Measurements from ENCODE around the gene P2RY14.

The P2RY14 gene

GRCh38 chr3:151276687-151277042 is 1.7 kb downstream of the P2RY14 start:
- H3K4me3 ChIP-seq (ENCODE audit: low read length): no peak overlapping the region
- DNase-seq (ENCODE audit: low read depth): no peak
- TF ChIP-seq, protein P1, sequence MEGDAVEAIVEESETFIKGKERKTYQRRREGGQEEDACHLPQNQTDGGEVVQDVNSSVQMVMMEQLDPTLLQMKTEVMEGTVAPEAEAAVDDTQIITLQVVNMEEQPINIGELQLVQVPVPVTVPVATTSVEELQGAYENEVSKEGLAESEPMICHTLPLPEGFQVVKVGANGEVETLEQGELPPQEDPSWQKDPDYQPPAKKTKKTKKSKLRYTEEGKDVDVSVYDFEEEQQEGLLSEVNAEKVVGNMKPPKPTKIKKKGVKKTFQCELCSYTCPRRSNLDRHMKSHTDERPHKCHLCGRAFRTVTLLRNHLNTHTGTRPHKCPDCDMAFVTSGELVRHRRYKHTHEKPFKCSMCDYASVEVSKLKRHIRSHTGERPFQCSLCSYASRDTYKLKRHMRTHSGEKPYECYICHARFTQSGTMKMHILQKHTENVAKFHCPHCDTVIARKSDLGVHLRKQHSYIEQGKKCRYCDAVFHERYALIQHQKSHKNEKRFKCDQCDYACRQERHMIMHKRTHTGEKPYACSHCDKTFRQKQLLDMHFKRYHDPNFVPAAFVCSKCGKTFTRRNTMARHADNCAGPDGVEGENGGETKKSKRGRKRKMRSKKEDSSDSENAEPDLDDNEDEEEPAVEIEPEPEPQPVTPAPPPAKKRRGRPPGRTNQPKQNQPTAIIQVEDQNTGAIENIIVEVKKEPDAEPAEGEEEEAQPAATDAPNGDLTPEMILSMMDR (IDR thresholded peaks at IDR 0.05; ENCODE audit: insufficient read depth, low read depth, low read length, missing control alignments): no peak

DNA sequence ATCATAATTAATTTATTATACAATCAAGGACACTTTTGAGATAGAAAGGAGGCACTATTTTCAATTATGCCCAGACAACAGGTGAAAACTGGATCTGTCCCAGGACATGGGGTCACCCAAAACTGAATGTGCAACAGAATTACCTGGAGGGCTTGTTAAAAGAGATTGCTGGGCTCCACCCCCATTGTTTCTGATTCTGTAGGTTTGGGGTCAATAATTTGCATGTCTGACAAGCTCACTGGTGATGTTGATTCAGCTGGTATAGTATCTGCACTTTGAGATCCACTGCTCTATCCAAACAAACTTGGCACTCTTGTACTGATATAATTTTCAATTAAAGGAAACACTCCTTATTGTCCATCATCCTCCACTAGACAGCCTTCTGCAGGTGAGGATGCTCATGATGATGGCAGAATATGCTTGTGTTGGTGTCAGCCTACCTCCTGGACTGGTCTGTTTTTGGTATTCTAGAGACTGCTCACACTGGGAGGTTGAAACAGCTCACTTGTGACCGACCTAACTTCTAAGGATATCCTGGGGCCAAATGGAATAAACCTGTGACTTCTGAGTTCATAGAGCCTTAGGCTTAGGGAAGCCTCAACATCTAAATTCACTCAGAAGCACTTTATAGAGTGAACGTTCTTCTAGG is 2.2 kb downstream of the P2RY14 start:
- no peak overlapping the region for H3K4me3 ChIP-seq (ENCODE audit: low read length)
- TF ChIP-seq, protein P1 (IDR thresholded peaks at IDR 0.05; ENCODE audit: insufficient read depth, low read depth, low read length, missing control alignments): no peak
- no peak for DNase-seq (ENCODE audit: low read depth)

DNA sequence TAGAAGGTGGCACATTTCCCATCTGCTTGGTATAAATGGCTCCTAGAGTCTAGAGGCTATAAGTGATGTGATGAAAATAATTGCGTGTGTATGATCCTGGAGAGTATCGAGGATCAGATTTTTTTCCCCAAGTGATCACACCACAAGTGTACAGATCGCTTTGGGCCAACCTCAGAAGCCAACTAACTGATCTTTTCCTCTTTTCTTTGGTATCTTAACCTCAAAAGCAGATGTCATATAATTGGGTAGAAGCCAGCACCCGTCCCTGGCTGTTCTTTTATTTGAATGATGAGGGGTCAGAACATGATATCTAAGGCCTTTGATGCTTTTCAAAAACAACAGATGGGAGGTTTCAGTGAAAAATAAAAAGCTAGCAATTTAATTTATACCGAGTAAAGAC is 3.3 kb downstream of the P2RY14 start:
- no peak overlapping the region for H3K4me3 ChIP-seq (ENCODE audit: low read length)
- TF ChIP-seq, protein P1 (IDR thresholded peaks at IDR 0.05; ENCODE audit: insufficient read depth, low read depth, low read length, missing control alignments): no peak
- DNase-seq (ENCODE audit: low read depth): no peak

DNA sequence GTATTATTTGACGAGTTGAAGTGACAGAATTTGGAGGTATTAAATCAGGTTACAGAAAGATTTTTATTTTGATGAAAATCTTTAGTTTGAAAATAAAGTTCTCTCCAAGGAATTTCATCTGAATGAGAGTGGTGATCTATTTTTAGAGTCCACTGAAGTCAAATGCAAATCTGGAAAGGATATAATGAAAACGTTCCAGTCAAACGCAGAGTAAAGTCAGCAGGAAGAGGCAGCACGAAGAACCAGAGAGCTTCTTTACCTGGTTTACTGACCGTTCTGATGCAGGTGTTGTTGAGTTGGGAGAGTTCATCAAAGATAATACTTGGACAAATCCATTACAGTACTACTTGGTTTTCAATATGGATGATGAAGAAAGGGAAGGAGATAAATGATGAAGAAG is 8.7 kb downstream of the P2RY14 start:
- TF ChIP-seq, protein P1 (IDR thresholded peaks at IDR 0.05; ENCODE audit: insufficient read depth, low read depth, low read length, missing control alignments): no peak
- no peak overlapping the region for H3K4me3 ChIP-seq (ENCODE audit: low read length)
- no peak for DNase-seq (ENCODE audit: low read depth)

- TF ChIP-seq, protein P1 (IDR thresholded peaks at IDR 0.05; ENCODE audit: insufficient read depth, low read depth, low read length, missing control alignments): no peak
- no peak for DNase-seq (ENCODE audit: low read depth)
- no peak overlapping the region for H3K4me3 ChIP-seq (ENCODE audit: low read length)
Observed at GRCh38 chr3:151268267-151269235, 9.8 kb downstream of the P2RY14 start.

DNA sequence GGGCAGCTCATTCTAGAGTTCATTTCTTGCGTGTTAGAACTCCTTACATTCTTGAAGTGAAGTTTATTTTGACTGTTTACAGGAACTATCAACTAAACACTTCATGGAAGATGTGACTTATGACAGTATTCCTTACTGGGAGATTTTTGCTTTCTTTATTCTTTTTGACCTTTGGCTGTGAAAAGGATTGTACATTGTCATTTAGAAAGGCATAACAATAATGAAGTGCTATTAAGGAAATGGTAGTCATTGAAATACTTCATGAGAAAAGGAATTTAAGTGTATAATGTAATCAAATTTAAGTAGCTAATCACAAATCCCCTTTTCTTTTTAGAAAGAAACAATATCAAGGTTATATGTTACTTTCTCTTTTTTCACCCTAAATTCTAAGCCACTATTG is 11.3 kb downstream of the P2RY14 start:
- no peak overlapping the region for H3K4me3 ChIP-seq (ENCODE audit: low read length)
- TF ChIP-seq, protein P1 (IDR thresholded peaks at IDR 0.05; ENCODE audit: insufficient read depth, low read depth, low read length, missing control alignments): no peak
- no peak for DNase-seq (ENCODE audit: low read depth)
